HEK293 (cell line): Measurements from ENCODE around the gene YWHAQ.

ENCODE experiments used
- BCL11A ChIP-seq: fragments of 450-650 bp; formaldehyde crosslinking; IDR thresholded peaks from 2 replicates; pipeline ENCODE4 v1.5.1; 2016; ENCODE audit warnings: low read depth, missing biosample characterization, missing genetic modification characterization
- ELK4 ChIP-seq: IDR thresholded peaks from 2 replicates; pipeline ENCODE4 v1.6.1; 2011; ENCODE audit warnings: mild to moderate bottlenecking, low read depth, low read length, borderline replicate concordance
- KLF16 ChIP-seq: fragments of 450-650 bp; formaldehyde crosslinking; IDR thresholded peaks from 2 replicates; pipeline ENCODE4 v1.5.1; 2017; ENCODE audit warnings: missing biosample characterization, missing genetic modification characterization
- REST ChIP-seq: fragments of 450-650 bp; formaldehyde crosslinking; IDR thresholded peaks from 2 replicates; pipeline ENCODE4 v1.5.1; 2016; ENCODE audit warnings: missing biosample characterization, missing genetic modification characterization
- TCF7L2 ChIP-seq: IDR thresholded peaks from 2 replicates; pipeline ENCODE4 v1.6.1; 2011; ENCODE audit warnings: low read depth, mild to moderate bottlenecking, inconsistent platforms, low read length, moderate library complexity, borderline replicate concordance
- YY1 ChIP-seq: fragments of 450-650 bp; formaldehyde crosslinking; IDR thresholded peaks from 2 replicates; pipeline ENCODE4 v1.5.1; 2018; ENCODE audit warnings: missing biosample characterization, missing genetic modification characterization
- ZBTB1 ChIP-seq: fragments of 450-650 bp; formaldehyde crosslinking; IDR thresholded peaks from 2 replicates; pipeline ENCODE4 v1.5.1; 2016; ENCODE audit warnings: missing biosample characterization, missing genetic modification characterization
- ZBTB7A ChIP-seq: fragments of 450-650 bp; formaldehyde crosslinking; IDR thresholded peaks from 2 replicates; pipeline ENCODE4 v1.5.1; 2016; ENCODE audit warnings: low read depth, missing biosample characterization, missing genetic modification characterization
- ZNF335 ChIP-seq: fragments of 450-650 bp; formaldehyde crosslinking; conservative IDR thresholded peaks from 2 replicates; pipeline ENCODE4 v1.5.1; 2016; ENCODE audit warnings: missing biosample characterization, missing genetic modification characterization
- ZNF521 ChIP-seq: fragments of 450-650 bp; formaldehyde crosslinking; IDR thresholded peaks from 2 replicates; pipeline ENCODE4 v1.5.1; 2017; ENCODE audit warnings: missing biosample characterization, mild to moderate bottlenecking, missing genetic modification characterization
- ZSCAN30 ChIP-seq: fragments of 450-650 bp; IDR thresholded peaks from 2 replicates; pipeline ENCODE4 v1.5.1; 2018; ENCODE audit warnings: missing biosample characterization, mild to moderate bottlenecking, missing genetic modification characterization, moderate library complexity

GRCh38 chr2:9639740-9640343, 9.0 kb upstream of the YWHAQ start:
- no peak for TF ChIP-seq TCF7L2
- TF ChIP-seq ELK4: no peak
- no peak for TF ChIP-seq ZBTB7A (tag by site-specific recombination)
- TF ChIP-seq ZNF335: no peak
- no peak for TF ChIP-seq BCL11A
- no peak for TF ChIP-seq ZNF521 (tag by site-specific recombination)
- no peak for TF ChIP-seq YY1 (tag by site-specific recombination)
- no peak for TF ChIP-seq ZBTB1 (tag by site-specific recombination)
- TF ChIP-seq REST: no peak
- no peak for TF ChIP-seq ZSCAN30 (tag by site-specific recombination)
- TF ChIP-seq KLF16 (tag by site-specific recombination): no peak
